ENCODE data around the gene PM20D2.

The PM20D2 gene

DNA sequence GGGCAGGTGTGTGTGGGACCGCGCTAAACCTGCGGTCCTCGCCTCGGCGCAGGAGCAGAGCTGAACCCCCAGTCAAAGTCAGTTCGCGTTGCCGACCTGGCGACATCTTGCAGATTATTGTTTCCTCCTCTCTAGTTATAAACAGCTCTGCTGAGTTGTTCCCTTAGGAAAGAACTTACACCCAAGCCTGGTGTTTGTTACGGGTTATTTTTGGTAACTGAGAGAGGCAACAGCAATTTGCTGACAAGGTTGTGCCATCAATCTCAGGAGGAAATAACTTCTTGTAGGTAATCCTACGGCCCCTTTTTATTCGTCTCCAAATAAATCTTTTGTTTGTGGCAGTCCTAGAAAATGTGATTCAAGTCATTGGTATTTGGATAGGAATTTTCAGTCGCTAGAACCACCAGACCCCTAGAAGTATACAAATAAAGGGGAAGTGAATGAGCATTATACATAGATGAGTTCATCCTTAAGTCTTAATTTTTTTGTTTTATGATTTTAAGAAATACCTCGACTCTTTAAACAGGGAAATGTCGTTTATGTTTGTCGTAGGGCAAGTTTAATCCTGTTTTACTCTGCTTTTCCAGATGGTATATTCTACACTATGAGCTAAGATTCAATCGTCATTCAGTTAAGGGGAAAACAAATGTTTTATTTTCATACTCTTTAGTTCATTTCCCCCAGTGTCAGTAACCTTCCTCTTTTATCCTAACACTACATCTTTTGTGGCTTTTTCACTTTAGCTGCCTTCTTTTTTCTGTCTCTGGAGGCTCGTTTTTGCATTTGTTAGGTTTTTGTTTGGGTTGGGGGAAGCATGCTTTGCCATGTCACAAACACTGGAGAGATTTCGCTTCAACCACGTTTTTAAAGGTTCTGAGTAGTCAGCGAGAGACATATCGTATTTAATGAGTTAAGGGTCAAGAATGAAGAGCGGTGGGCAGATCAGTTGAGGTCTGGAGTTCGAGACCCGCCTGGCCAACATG is 1.2 kb downstream of the PM20D2 start:
- DNase-seq: no peak

DNA sequence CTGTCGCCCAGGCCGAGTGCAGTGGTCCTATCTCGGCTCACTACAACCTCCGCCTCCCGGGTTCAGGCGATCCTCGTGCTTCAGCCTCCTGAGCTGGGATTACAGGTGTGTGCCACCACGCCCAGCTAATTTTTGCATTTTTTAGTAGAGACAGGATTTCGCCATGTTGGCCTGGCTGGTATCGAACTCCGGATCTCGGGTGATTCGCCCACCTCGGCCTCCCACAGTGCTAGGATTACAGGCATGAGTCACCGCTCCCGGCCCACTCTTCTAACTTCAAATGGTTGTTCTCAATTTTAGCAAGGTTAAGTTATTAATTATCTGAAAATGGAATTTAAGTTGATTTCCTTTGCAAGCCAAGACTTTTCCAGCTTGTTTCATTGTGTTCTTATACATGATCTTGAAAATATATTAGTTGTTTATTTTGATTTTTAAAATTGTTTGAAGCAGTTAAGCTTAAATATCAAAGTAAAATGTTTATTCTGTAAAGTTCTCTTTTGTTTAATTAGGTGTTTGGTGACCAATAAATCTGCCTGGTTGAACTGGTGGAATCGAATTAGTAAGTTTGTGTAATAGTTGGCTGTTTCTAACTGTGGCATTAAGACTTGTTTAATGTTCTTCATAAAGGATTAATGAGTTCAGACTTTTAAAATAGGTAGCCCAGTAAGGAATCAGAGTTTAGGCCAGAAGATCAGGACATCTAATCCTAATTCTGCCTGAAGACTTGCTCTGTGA is 2.3 kb downstream of the PM20D2 start:
- no peak for DNase-seq

- DNase-seq: no peak
Observed at GRCh38 chr6:89154131-89154530, 8.3 kb downstream of the PM20D2 start.

- DNase-seq: no peak
Observed at GRCh38 chr6:89160331-89161092, 14.7 kb downstream of the PM20D2 start.

DNA sequence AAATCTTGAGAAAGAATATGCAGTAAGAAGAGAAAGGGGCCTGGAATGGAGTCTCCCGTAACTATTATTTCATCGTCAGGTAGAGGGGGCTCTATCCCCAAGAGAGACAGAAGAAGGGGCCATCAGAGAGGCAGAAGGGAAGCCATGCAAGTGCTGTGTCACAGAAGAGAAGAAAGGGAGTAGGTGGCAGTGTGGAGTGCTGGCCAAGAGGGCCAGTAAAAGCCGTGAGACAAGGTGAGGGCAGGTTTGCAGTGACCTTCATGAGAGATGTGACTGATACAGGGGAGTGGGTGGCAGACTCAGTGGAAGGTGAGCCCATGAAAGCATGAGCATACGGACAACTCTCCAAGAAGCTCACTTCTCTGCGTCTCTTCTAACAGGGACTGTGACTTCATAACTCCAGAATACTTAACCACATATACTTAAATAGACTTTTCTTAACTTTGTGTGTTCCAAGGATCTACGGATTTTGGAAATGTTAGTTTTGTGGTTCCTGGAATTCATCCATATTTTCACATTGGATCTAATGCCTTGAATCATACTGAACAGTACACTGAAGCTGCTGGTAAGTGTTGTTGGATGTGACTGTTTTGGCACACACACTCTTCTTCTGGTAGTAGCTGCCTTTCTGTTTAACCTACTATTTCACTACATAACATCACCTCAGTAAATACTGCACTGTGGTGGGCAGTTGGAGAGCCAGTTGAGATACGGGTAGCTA is 15.6 kb downstream of the PM20D2 start:
- no peak for DNase-seq

DNA sequence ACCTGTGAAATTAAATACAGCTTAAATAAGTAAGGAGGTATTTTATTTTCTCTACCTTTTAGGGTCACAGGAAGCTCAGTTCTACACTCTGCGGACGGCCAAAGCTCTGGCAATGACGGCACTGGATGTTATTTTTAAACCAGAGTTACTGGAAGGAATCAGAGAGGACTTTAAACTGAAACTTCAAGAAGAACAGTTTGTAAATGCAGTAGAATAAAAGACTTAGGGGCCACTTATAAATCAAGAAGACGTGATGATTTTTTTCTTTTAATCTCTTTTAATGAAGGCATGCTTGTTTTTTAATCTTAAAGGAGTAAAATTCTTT is 16.2 kb downstream of the PM20D2 start:
- DNase-seq: no peak

- DNase-seq: no peak
Observed at GRCh38 chr6:89172131-89172530, 26.3 kb downstream of the PM20D2 start.

DNA sequence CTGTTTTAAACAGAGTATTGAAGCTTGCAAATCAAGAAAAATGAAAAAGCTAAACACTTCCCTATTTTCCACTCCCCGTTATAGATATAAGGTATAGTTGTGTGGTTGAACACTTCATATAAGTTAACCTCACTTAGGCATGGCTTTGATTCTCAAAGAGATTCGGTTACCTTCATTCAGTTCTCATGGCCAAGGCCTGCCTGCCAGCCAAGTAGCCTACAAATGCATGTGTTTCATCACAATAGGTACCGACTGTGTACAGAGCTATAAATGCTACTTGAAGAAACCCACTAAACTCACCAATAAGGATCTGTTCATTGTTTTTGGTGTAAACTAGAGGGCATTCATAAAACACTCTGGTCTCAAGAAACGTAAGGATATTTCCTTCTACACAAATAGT is 27.8 kb downstream of the PM20D2 start:
- DNase-seq: no peak

DNA sequence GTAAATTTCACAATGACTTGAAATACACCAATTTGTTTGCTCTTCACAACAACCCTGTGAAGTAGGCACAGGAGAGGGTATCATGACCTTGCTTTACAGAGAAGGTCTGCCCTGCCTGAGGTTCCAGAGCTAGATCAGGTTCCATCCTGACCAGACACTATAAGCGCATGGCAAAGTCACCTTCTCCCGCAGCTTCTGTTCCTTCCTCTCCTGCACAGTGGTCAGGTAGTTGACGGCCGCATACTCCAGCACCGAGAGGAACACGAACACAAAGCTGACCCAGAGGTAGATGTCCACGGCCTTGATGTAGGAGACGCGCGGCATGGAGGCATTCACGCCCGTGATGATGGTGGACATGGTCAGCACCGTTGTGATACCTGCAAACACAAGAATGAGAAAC is 34.3 kb downstream of the PM20D2 start:
- DNase-seq: no peak

GRCh38 chr6:89180971-89181370 is 35.1 kb downstream of the PM20D2 start:
- DNase-seq: no peak

DNA sequence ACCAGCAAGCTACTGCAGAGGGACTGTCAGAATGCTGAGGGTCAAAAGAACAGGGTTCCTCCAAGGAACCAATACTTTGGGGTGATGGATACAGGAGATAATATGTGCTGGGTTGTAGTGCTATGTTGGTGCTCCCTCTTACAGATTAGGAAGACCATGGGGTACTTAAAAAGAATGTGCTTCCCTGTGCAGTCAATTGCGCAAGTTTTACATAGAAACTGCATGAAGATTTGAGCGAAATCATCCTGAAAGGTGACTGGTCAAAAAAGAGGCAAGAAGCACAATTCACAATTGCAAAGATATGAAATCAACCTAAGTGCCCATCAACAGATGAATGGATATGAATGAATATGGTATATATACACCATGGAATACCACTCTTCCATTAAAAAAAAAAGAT is 37.4 kb downstream of the PM20D2 start:
- no peak for DNase-seq

DNA sequence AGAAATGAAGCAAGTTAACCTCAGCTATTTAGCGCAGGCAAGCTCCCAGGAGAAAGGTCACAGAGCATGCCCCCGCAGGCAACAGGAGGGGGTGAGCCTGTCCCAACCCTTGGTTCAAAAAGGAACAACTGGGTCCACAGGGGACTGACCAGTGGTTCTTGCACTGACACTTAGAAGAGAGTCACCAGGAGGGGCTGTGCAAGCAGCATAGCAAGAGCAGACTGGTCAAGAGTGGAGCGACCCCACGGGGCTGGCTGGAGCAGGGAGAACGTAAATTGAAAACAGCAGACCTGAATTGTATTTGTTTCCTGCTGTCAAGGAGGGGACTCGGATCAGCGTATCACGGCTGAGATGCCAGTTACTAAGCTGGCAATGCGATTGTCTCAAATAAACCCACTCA is 38.5 kb downstream of the PM20D2 start:
- no peak for DNase-seq

DNA sequence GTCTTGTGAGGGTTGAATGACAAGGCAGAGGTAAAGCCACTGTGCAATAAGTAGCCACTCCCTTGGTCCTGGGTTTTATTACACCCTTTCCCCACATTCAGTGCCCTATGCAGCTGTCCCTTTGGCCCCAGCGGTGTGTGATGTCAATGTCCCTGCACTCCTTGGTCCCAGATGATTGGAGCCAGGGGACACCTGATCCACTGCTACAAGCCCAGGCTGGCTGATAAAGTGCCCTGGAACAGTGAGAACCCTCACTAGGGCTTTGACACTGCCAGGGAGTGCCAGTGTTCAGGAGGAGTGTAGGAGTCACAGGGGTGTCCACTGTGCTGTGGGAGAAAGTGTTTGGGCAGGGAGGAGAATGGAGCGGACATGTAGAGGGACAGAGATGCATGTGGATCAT is 40.9 kb downstream of the PM20D2 start:
- DNase-seq: no peak

DNA sequence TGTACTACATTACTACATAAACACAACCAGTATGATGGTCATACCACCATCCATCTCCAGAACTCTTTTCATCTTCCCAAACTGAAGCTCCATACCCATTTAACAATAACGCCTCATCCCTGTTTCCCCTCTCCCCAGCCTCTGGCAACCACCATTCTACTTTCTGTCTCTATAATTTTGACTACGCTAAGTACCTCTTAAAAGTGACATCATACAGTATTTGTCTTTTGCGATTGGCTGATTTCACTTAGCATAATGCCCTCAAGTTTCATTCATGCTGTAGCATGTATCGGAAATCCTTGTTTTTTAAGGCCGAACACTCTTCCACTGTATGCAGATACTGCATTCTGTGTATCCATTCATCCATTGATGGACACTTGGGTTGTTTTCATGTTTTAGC is 41.6 kb downstream of the PM20D2 start:
- DNase-seq: no peak

- DNase-seq: no peak
Observed at GRCh38 chr6:89190741-89191140, 44.9 kb downstream of the PM20D2 start.

- DNase-seq: no peak
Observed at GRCh38 chr6:89194559-89194958, 48.7 kb downstream of the PM20D2 start.

- no peak for DNase-seq
Observed at GRCh38 chr6:89197141-89197540, 51.3 kb downstream of the PM20D2 start.

DNA sequence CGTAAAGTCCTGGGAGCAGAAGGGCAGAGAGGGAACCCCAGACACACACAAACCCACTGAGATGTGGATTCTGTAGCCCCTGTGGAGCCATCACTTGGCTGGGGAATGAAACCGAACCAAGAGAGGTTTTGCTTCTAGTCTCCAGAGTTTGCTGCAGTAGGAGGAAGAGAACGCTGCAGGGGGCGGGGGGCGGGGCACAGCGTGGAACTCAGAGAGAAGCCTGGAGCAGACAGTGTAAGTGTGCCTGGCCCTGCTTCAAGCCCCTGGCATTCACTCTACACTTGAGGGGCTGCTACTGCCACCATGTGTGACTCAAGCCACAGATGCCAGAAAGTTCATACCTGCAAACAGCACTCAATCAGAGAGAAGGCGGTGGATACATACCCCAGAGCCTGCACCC is 52.4 kb downstream of the PM20D2 start:
- no peak for DNase-seq

DNA sequence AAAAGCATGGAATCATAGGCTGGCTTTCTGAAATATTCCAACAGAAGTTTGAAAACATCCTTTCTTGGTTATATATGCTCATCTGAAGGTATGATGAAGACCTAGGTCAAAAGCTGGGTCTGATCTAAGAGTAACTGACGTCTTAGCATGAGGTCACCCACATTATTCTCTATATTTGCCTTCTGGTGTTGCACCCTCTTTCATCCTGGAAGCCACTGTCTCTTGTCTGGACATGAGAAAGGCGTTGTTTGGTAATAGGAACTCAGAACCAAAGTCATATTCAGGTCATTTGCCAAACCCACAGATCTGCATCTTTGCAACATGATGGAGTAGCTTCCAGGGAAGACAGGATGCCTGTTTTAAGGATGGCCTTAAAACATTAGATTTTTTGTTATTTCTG is 53.7 kb downstream of the PM20D2 start:
- DNase-seq: no peak

GRCh38 chr6:89200706-89201215 is 54.9 kb downstream of the PM20D2 start:
- DNase-seq: no peak

GRCh38 chr6:89204096-89204495 is 58.2 kb downstream of the PM20D2 start:
- no peak for DNase-seq

DNA sequence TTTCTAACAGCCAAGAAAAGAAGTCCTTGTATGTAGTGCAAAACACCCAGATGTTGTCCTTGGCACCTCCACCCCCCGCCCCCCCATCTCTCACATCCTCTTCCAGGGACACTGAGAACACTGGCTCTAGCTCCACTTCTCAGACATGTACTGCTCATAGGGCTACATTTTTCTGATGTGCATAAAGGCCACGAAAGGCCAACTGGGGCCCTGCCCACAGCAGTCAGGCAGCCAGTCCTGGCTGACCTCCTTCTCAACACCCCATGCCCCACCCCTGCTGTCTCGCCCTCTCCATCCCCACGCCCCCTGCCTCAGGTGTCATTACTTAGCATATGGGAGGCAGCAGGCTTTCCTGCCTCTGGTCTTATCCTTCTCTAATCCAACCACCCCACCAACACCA is 60.0 kb downstream of the PM20D2 start:
- no peak for DNase-seq

DNA sequence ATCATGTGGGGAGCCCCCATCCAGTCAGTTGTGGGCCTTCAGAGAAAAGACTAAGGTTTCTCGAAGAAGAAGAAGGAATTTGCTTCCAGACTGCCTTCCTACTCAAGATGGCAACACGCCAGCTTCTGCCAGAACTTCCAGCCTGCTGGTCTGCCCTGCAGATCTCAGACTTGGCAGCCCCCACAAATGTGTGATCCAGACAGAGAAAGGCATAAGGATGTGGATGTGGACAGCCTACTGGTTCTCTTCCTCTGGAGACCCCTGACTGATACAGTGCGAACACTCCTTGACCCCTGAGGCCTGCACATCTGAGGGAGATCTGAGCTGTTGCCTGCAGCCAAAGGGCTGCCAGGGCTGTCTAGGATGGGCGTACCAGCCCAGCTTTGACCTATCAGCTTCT is 62.7 kb downstream of the PM20D2 start:
- no peak for DNase-seq
